Breast epithelium (tissue), 3 donors: ENCODE results near the gene PDP2.

ENCODE experiments used
- CTCF ChIP-seq, 3 donors: fragments of 450-650 bp; IDR thresholded peaks; one replicate each; pipeline ENCODE4 v1.5.1; 2016 to 2017; ENCODE audit warnings: antibody characterized with exemption in 3 of 3, mild to moderate bottlenecking in 3 of 3, moderate library complexity in 3 of 3
- POLR2A ChIP-seq: fragments of 450-650 bp; IDR thresholded peaks from one replicate; pipeline ENCODE4 v1.6.1; 2016; ENCODE audit warnings: antibody characterized with exemption, mild to moderate bottlenecking, moderate library complexity

- no peak for TF ChIP-seq CTCF (IDR thresholded peaks at IDR 0.05)
- no peak for TF ChIP-seq POLR2A
Observed at GRCh38 chr16:66869424-66869823, 10.9 kb upstream of the PDP2 start.
